ENCODE results near the gene TMEM186. TPM values are rescaled to one million over a fixed set of nuclear protein-coding genes. Genes with fewer than 3 reads are reported as not detected.

TMEM186 gene
- total and polyA plus RNA-seq, 2 donors (not counting 1 experiment from before 2014, with no cell fraction given) = 5.8 to 16.7 TPM

DNA sequence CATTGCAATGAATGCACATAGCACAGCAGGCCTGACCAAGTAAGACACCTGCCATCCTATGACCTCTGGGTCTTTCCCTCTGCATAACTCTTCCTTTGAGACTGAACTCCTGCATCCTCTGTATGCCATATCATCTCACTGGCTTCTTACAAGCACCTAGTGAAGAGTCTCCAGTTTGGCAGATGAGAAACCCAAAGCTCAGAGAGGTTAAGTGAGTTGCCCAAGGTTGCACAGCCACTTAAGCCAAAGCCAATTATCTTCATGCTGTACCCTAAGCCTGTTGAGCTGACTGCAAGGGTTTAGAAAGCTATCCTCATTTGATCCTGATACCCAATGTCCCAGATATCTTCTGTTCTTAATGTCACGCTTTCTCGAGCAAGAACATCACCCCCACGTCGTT is 35.2 kb downstream of the TMEM186 start:
- no peak for TF ChIP-seq EZH2 (IDR thresholded peaks at IDR 0.05; ENCODE audit: borderline replicate concordance, insufficient read depth, low read depth, low read length, poor library complexity, severe bottlenecking)
- TF ChIP-seq, protein P1, sequence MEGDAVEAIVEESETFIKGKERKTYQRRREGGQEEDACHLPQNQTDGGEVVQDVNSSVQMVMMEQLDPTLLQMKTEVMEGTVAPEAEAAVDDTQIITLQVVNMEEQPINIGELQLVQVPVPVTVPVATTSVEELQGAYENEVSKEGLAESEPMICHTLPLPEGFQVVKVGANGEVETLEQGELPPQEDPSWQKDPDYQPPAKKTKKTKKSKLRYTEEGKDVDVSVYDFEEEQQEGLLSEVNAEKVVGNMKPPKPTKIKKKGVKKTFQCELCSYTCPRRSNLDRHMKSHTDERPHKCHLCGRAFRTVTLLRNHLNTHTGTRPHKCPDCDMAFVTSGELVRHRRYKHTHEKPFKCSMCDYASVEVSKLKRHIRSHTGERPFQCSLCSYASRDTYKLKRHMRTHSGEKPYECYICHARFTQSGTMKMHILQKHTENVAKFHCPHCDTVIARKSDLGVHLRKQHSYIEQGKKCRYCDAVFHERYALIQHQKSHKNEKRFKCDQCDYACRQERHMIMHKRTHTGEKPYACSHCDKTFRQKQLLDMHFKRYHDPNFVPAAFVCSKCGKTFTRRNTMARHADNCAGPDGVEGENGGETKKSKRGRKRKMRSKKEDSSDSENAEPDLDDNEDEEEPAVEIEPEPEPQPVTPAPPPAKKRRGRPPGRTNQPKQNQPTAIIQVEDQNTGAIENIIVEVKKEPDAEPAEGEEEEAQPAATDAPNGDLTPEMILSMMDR (IDR thresholded peaks at IDR 0.05) = no peak
- Histone ChIP-seq H3K27me3 (replicated peaks in 1 of 4; ENCODE audit: control extremely low read depth in 1 of 4, control insufficient read depth in 3 of 4, insufficient read depth in 4 of 4, low read length in 3 of 4) (no peaks in the 10 kb centered on the region), H2AFZ (ENCODE audit: insufficient read depth, low read depth, low read length, poor library complexity, severe bottlenecking) (no peak overlapping the region), H4K20me1 (ENCODE audit: control insufficient read depth, insufficient read depth, low read length, poor library complexity, severe bottlenecking) (no peaks in the 10 kb centered on the region), H3K9ac (ENCODE audit: low read length) (no peak overlapping the region), H3K4me3 (ENCODE audit: control extremely low read depth in 1 of 5, extremely low read depth in 1 of 5, insufficient read depth in 1 of 5, low read depth in 2 of 5, low read length in 4 of 5) (no peak overlapping the region), H3K4me1 (ENCODE audit: control insufficient read depth in 2 of 2, insufficient read depth in 2 of 2, low read length in 2 of 2) (no peaks in the 10 kb centered on the region), H3K4me2 (replicated peaks; ENCODE audit: low read depth, low read length, poor library complexity, severe bottlenecking) (no peak overlapping the region), H3K79me2 (ENCODE audit: control insufficient read depth, insufficient read depth, low read length) (no peaks in the 10 kb centered on the region), H3K27ac (ENCODE audit: low read length in 2 of 2) (no peak overlapping the region), H3K36me3 (replicated peaks in 1 of 2; ENCODE audit: control extremely low read depth in 1 of 2, control insufficient read depth in 1 of 2, extremely low read depth in 1 of 2, insufficient read depth in 2 of 2, low read length in 1 of 2) (peaks cover 0 to 13% of the 10 kb centered on the region in 2 experiments), H3K9me3 (ENCODE audit: control extremely low read depth in 1 of 3, control insufficient read depth in 2 of 3, insufficient read depth in 1 of 3, low read length in 2 of 3) (peaks cover 0 to 2% (median 0%) of the 10 kb centered on the region in 3 donors)
- Mint-ChIP-seq H3K9me3 (ENCODE audit: insufficient read depth) (no peaks in the 10 kb centered on the region), H3K27ac (no peak overlapping the region), H3K4me1 (no peaks in the 10 kb centered on the region), H3K4me3 (no peak overlapping the region), H3K27me3 (no peaks in the 10 kb centered on the region)
- ChIA-PET POLR2A (no interaction called here), CTCF (no interaction called here)
- 88% methylated on average over 4 of the region's 4 CpGs for WGBS (ENCODE audit: insufficient coverage)
- no peak for ATAC-seq (ENCODE audit: low read depth)
- DNase-seq = no peak
- intact Hi-C loops (cut with micrococcal nuclease) = no loop called here

DNA sequence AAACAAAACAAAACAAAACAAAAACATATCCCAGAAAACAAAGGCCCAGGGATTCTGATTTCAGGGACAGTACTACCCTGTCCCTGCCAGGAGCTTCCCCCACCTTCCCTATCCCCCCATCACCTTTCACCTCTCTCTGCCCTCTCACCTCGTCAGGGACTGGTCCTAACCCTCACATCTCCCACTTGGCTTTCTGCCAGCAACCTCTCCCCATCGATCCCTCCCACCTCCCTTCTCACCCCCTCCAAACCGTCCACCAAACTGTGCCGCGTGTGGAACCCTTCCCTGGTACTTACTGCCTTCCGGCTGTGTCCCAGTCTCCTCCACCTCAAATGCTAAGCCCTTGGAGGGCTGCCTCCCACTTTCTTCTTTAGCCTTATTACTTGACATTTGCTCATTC is 36.4 kb downstream of the TMEM186 start:
- Histone ChIP-seq H3K4me3 (ENCODE audit: control extremely low read depth in 1 of 5, extremely low read depth in 1 of 5, insufficient read depth in 1 of 5, low read depth in 2 of 5, low read length in 4 of 5) (no peak overlapping the region), H4K20me1 (ENCODE audit: control insufficient read depth, insufficient read depth, low read length, poor library complexity, severe bottlenecking) (no peaks in the 10 kb centered on the region), H3K4me1 (ENCODE audit: control insufficient read depth in 2 of 2, insufficient read depth in 2 of 2, low read length in 2 of 2) (no peaks in the 10 kb centered on the region), H3K79me2 (ENCODE audit: control insufficient read depth, insufficient read depth, low read length) (no peaks in the 10 kb centered on the region), H3K36me3 (replicated peaks in 1 of 2; ENCODE audit: control extremely low read depth in 1 of 2, control insufficient read depth in 1 of 2, extremely low read depth in 1 of 2, insufficient read depth in 2 of 2, low read length in 1 of 2) (peaks cover 4 to 13% of the 10 kb centered on the region in 2 experiments), H3K9me3 (ENCODE audit: control extremely low read depth in 1 of 3, control insufficient read depth in 2 of 3, insufficient read depth in 1 of 3, low read length in 2 of 3) (peaks cover 0 to 2% (median 0%) of the 10 kb centered on the region in 3 donors), H3K27ac (ENCODE audit: low read length in 2 of 2) (no peak overlapping the region), H3K27me3 (replicated peaks in 1 of 4; ENCODE audit: control extremely low read depth in 1 of 4, control insufficient read depth in 3 of 4, insufficient read depth in 4 of 4, low read length in 3 of 4) (no peaks in the 10 kb centered on the region), H3K9ac (ENCODE audit: low read length) (no peak overlapping the region), H3K4me2 (replicated peaks; ENCODE audit: low read depth, low read length, poor library complexity, severe bottlenecking) (no peak overlapping the region), H2AFZ (ENCODE audit: insufficient read depth, low read depth, low read length, poor library complexity, severe bottlenecking) (no peak overlapping the region)
- no peak for DNase-seq
- H3K4me3 Mint-ChIP-seq = no peak overlapping the region
- H3K9me3 Mint-ChIP-seq (ENCODE audit: insufficient read depth) = no peaks in the 10 kb centered on the region
- ATAC-seq (ENCODE audit: low read depth) = no peak
- intact Hi-C loops (cut with micrococcal nuclease) = no loop called here
- H3K27me3 Mint-ChIP-seq = no peaks in the 10 kb centered on the region
- POLR2A ChIA-PET = no interaction called here
- no peak overlapping the region for H3K27ac Mint-ChIP-seq
- CTCF ChIA-PET = no interaction called here
- TF ChIP-seq, protein P1 (IDR thresholded peaks at IDR 0.05) = no peak
- no peak for TF ChIP-seq EZH2 (IDR thresholded peaks at IDR 0.05; ENCODE audit: borderline replicate concordance, insufficient read depth, low read depth, low read length, poor library complexity, severe bottlenecking)
- 93% methylated on average over 6 of the region's 6 CpGs for WGBS (ENCODE audit: insufficient coverage)
- H3K4me1 Mint-ChIP-seq = no peaks in the 10 kb centered on the region

Measured in B cell (primary cell).